ENCODE data around the gene ALKBH6. TPM values are rescaled to one million over a fixed set of nuclear protein-coding genes. Genes with fewer than 3 reads are reported as not detected.
"Not testable (repeated sequence)": the region's sequence is repeated elsewhere in the genome, so short reads cannot be mapped to it uniquely, and the experiment has no call there.

Gene ALKBH6
- total and polyA plus RNA-seq, 3 donors from 2014 or later, result 11.9 to 26.3 (median 22.8) TPM

GRCh38 chr19:35986664-35987570 is 27.1 kb downstream of the ALKBH6 start:
- intact Hi-C loops (cut with DNase I; ENCODE audit: low total_unique reads), result no loop called here
- TF ChIP-seq POLR2A (IDR thresholded peaks at IDR 0.05), result no peak
- no peak for TF ChIP-seq CTCF (IDR thresholded peaks at IDR 0.05)
- Histone ChIP-seq H3K27me3 (no peaks in the 10 kb centered on the region), H3K9me3 (no peaks in the 10 kb centered on the region), H3K27ac (no peak overlapping the region), H3K4me3 (peak overlapping the region; percentile 32 to 49), H3K4me1 (no peaks in the 10 kb centered on the region), H3K36me3 (ENCODE audit: low read depth, missing control alignments) (no peaks in the 10 kb centered on the region)
- 8 to 13% methylated on average over 24 to 46 of the region's 54 CpGs for WGBS, 2 donors
- peak; percentile 32 for DNase-seq

GRCh38 chr19:35986111-35986510 is 27.9 kb downstream of the ALKBH6 start:
- no peaks in the 10 kb centered on the region for H3K4me1 ChIP-seq
- intact Hi-C loops (cut with DNase I; ENCODE audit: low total_unique reads), result no loop called here
- no peaks in the 10 kb centered on the region for H3K27me3 ChIP-seq
- no peaks in the 10 kb centered on the region for H3K36me3 ChIP-seq (ENCODE audit: low read depth, missing control alignments)
- H3K4me3 ChIP-seq, result no peak overlapping the region
- no peaks in the 10 kb centered on the region for H3K9me3 ChIP-seq
- TF ChIP-seq CTCF (IDR thresholded peaks at IDR 0.05) (no peak), POLR2A (IDR thresholded peaks at IDR 0.05) (no peak)
- no peak overlapping the region for H3K27ac ChIP-seq
- WGBS, 2 donors, result 93% methylated on average over 3 to 5 of the region's 5 CpGs
- no peak for DNase-seq

- no peak overlapping the region for H3K27ac ChIP-seq
- 84 to 91% methylated on average over 8 of the region's 8 CpGs for WGBS, 2 donors
- H3K4me3 ChIP-seq, result no peak overlapping the region
- no peaks in the 10 kb centered on the region for H3K9me3 ChIP-seq
- H3K27me3 ChIP-seq, result no peaks in the 10 kb centered on the region
- TF ChIP-seq POLR2A (IDR thresholded peaks at IDR 0.05) (no peak), CTCF (IDR thresholded peaks at IDR 0.05) (no peak)
- intact Hi-C loops (cut with DNase I; ENCODE audit: low total_unique reads), result no loop called here
- DNase-seq, result no peak
- no peaks in the 10 kb centered on the region for H3K36me3 ChIP-seq (ENCODE audit: low read depth, missing control alignments)
- H3K4me1 ChIP-seq, result no peaks in the 10 kb centered on the region
Observed at GRCh38 chr19:35983177-35983576, 30.8 kb downstream of the ALKBH6 start.

- 81 to 85% methylated on average over 4 of the region's 4 CpGs for WGBS, 2 donors
- H3K27me3 ChIP-seq; intact Hi-C loops (cut with DNase I; ENCODE audit: low total_unique reads); H3K4me3 ChIP-seq; H3K4me1 ChIP-seq; H3K9me3 ChIP-seq; DNase-seq; H3K36me3 ChIP-seq (ENCODE audit: low read depth, missing control alignments); H3K27ac ChIP-seq: not testable (repeated sequence)
Observed at GRCh38 chr19:35980997-35981396, 33.0 kb downstream of the ALKBH6 start.

GRCh38 chr19:35978832-35979365 is 35.1 kb downstream of the ALKBH6 start:
- DNase-seq, result no peak
- TF ChIP-seq POLR2A (IDR thresholded peaks at IDR 0.05), result no peak
- no peak for TF ChIP-seq CTCF (IDR thresholded peaks at IDR 0.05)
- no peaks in the 10 kb centered on the region for H3K36me3 ChIP-seq (ENCODE audit: low read depth, missing control alignments)
- H3K27me3 ChIP-seq, result no peaks in the 10 kb centered on the region
- no peaks in the 10 kb centered on the region for H3K9me3 ChIP-seq
- 61 to 79% methylated on average over 12 to 20 of the region's 20 CpGs for WGBS, 2 donors
- no peak overlapping the region for H3K4me3 ChIP-seq
- no peak overlapping the region for H3K27ac ChIP-seq
- intact Hi-C loops (cut with DNase I; ENCODE audit: low total_unique reads), result no loop called here
- H3K4me1 ChIP-seq, result no peaks in the 10 kb centered on the region
